Superior temporal gyrus (tissue), 1 donor: Measurements from ENCODE around the gene CAPSL.
A peak's percentile ranks its signal among the peaks of the same experiment; 100 is the strongest.
"Not testable (repeated sequence)": the region's sequence is repeated elsewhere in the genome, so short reads cannot be mapped to it uniquely, and the experiment has no call there.

Experiments
- DNase-seq: peaks from one replicate; pipeline ENCODE4 v3.0.0-alpha.2; 2016; ENCODE audit errors: extremely low spot score

The CAPSL gene

GRCh38 chr5:35876454-35876853 lies 62.0 kb downstream of the CAPSL start:
- DNase-seq = no peak

- no peak for DNase-seq
Measured at GRCh38 chr5:35870605-35871004, 67.8 kb downstream of the CAPSL start.

DNA sequence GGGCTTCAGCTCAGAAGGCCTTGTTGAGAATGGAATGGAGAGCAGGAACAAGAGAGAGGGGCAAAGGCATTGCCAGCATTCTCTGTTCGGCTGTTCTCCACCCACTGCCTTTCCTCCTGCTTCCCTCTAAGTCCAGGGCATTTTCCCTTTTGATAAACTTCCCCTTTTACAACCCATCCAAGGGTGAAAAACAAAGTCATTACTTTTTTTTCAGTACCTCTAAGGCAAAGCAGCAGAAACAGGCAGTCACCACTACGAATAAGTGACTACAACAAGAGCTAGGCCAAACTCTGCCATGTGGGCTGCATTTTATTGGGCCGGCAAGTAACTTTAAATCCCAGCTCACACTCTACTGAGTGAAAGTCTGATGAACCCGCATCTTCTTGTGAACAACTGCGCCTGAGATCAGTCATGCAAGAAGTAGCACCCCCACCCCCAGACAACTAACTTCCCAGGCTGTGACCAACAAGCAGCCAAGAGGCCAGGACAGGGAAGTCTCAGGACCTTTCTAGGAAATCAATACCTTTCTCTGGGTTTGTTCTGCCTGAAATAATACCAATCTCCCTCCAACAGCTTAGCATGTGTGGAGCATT lies 68.6 kb downstream of the CAPSL start:
- no peak for DNase-seq

DNA sequence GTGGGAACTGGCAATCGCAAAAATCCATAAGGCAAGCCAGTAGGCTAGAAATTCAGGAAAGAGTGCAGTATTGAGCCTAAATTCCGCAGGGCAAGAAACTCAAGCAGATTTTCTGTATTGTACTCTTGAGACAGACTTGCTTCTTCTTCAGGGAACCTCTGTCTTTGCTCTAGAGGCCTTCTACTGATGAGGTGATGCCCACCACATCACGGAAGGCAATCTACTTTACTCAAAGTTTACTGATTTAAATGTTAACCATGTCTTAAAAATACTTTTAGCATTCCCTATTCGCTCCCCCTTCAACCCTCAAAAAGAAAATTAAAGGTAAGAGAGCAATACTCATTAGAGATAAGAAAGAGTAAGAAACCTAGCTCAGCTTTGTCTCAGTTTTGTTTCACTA lies 70.4 kb downstream of the CAPSL start:
- DNase-seq = no peak

- no peak for DNase-seq
Measured at GRCh38 chr5:35863159-35863558, 75.3 kb downstream of the CAPSL start.

DNA sequence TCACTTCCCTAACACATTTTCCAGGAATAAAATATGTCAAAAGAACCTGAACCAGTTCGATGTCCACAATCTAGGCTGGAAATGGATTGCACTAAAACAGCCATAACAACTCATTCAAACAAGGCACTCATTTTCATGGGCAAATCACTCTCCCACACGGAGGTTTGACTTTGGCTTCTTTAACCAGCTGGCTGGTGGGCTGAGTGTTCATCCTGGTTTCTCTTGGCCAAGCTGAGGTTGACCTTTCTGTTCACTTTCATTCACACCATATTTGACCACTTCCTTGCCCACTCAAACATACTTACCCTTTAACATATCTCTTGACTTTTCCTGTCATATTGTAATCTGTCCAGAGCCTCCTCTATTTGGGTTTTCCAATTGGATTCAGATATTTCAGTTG lies 76.3 kb downstream of the CAPSL start:
- no peak for DNase-seq

DNA sequence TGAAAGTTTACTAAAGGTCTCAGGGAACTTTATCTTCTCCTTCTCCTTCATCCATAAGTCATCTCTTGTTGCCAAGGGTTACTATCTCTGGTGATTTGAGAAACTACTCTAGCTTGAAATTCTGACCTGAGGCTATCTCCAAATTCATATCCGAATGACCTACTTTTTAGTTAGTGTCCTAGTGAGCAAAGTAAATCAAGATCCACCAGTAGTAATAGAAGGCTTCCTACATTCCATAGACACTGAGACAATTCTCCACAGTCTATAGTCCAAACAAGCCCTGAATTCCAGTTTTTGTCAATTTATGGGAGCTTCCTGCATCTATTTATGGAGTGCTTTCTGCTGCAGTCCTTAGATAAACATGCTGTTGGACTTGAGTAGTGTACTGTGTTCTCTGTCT lies 76.7 kb downstream of the CAPSL start:
- no peak for DNase-seq

DNA sequence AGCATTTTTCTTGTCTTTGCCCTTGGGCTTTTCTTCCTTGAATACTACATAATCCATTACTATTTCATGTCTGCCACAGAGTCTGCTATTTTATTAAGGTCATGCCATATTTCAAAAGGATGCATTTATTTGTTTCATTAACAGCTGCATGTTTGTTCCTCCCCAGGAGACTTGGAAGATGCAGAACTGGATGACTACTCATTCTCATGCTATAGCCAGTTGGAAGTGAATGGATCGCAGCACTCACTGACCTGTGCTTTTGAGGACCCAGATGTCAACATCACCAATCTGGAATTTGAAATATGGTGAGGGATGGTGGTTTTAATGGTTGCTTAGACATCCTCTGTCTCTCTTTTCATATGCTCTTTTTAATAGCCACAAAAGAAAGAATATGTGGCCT lies 77.7 kb downstream of the CAPSL start:
- no peak for DNase-seq

DNA sequence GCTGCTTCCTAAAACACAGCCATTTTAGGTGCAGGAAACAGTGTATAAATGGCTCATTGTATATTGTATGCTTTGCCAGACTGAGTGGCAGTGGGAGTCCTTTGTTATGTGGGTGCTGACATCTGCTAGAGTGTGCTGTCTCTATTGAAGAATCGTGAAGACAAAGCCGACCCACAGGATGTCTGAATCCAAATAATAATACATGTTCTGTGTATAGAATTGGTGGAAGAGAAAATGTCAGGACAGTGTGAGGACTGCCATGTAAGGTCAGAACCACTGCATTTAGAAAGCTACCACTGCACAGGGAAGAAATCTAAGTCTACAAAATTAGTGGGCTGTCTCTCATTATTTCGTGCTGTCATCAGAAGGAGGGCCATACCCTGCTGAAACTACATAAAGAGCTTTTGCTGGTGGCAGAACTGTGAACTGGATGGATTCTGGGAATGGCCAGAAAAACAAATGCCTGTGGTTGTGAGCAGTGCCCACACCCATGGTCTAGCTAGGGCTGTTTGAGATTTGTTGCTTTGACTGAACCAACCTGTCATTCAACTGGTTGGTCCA lies 79.2 kb downstream of the CAPSL start:
- peak; percentile 29 for DNase-seq

DNA sequence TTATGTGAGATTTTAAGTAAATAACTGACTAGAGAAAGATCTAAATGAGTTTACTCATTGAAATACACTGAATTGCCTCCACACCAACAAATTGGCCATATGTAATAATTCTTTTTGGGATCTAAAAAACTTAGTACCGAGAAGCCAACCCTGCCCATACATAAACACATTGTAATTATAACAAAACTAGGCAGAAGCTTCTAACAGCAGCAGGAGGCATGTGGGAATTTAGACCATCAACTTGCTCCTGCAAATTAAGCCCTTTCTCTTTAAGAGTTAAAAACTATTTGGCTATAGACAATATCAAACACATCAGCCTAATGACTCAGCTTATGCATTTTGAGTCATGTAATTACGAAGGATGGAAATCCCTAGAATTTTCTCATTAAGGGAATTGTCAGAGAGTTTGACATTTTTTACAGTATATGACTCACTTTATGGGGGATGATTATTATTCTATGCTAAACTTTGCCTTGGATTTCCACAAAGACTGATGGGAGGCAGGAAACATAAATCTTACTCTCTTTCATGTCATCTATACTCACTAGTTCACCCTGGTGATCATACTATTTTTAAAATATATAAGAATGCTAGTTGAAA lies 80.7 kb downstream of the CAPSL start:
- no peak for DNase-seq

DNA sequence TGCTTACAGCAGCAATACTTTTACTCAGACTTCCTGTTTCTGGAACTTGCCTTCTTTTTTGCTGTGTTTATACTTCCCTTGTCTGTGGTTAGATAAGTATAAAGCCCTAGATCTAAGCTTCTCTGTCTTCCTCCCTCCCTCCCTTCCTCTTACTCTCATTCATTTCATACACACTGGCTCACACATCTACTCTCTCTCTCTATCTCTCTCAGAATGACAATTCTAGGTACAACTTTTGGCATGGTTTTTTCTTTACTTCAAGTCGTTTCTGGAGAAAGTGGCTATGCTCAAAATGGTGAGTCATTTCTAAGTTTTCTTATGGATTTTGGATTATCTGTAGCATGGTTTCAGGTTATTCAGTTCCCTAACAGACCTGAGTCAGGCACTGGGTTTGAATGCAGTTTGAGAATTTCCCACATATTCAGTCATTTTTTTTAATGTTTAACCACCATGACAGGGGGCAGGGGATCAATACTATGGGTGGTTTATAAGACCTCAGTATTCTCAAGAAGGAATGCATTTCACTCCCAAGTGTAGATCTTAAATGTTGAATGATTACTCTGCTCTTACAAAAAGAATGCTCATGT lies 81.6 kb downstream of the CAPSL start, which contains the start of gene IL7R:
TSS of gene IL7R (plus strand) at position 127 of the 587 bp plus-strand sequence. CDS start at position 214, 87 bp downstream.
- DNase-seq = no peak

DNA sequence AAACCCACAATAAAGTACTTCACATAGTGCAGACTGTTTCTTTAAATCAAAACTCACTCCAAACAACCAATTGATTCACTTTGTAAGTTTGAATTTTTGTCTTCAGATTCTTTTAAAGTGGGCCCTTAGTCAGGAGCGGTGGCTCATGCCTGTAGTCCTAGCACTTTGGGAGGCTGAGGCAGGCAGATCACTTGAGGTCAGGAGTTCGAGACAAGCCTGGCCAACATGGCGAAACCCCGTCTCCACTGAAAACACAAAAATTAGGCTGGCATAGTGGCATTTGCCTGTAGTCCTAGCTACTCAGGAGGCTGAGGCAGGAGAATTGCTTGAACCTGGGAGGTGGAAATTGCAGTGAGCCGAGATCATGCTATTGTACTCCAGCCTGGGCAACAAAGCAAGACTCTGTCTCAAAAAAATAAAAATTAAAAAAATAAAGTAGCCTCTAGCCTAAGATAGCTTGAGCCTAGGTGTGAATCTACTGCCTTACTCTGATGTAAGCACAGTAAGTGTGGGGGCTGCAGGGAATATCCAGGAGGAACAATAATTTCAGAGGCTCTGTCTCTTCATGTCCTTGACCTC lies 82.1 kb downstream of the CAPSL start:
- DNase-seq = not testable (repeated sequence)

DNA sequence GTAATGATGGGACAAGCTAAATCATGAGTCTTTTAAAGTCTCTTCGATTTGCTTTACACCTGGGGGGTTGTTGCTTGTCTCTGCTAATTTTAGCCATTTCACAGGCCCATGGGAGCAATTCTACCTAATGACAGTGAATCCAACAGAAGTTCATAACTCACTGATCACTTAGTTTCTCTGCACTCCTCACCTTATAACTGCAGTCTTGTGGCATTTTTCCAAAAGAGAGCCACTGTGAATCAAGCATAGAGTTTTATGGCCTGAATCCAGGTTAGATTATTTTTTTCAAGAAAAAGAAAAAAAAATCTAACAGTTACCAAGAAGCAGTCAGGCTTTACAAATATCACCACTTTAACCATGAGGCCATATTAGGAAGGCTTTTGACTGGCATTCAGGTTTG lies 83.2 kb downstream of the CAPSL start:
- no peak for DNase-seq
